Measurements from ENCODE around the gene SSBP4. TPM values are rescaled to one million over a fixed set of nuclear protein-coding genes. Genes with fewer than 3 reads are reported as not detected.

SSBP4 gene
- total and polyA plus RNA-seq, 2 of the 8 experiments (the other 6 are each of a cell fraction or from before 2014, with no cell fraction given) = 26.4 to 33.7 TPM

DNA sequence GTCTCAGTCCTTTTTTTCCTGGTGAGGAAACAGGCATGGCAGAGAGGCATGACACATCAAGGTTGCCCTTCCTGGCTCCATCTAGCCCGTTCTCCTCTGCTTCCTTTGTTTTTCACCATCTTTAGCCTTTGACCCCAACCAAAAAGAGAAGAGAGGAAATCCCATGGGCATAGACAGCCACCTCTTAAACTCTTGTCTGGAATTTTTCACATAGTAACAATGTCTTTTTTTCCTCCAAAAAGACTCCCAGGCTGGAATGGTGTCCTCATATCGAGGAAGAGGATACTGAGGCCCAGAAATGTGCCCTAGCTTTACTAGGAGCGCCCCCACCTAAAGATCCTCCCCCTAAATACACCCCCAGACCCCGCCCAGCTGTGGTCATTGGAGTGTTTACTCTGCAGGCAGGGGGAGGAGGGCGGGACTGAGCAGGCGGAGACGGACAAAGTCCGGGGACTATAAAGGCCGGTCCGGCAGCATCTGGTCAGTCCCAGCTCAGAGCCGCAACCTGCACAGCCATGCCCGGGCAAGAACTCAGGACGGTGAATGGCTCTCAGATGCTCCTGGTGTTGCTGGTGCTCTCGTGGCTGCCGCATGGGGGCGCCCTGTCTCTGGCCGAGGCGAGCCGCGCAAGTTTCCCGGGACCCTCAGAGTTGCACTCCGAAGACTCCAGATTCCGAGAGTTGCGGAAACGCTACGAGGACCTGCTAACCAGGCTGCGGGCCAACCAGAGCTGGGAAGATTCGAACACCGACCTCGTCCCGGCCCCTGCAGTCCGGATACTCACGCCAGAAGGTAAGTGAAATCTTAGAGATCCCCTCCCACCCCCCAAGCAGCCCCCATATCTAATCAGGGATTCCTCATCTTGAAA, 33.3 kb upstream of the SSBP4 start, which contains the start of gene GDF15 (continued):
- TF ChIP-seq RAD21 (IDR thresholded peaks at IDR 0.05 in 1 of 2, conservative IDR thresholded peaks at IDR 0.05 in 1 of 2; ENCODE audit: low read depth in 2 of 2, low read length in 2 of 2) (peak; percentile 49 to 64), GABPA (IDR thresholded peaks at IDR 0.05; ENCODE audit: borderline replicate concordance, insufficient read depth, low read length) (peak; percentile 39; the same call in 1 of the 2 replicates), CBX8 (IDR thresholded peaks at IDR 0.05; ENCODE audit: borderline replicate concordance, low read depth, low read length) (no peak), TEAD4 (IDR thresholded peaks at IDR 0.05; ENCODE audit: low read depth, low read length) (0 out of 2 replicates have a peak, but pooled peaks have one; percentile 6), TAF1 (IDR thresholded peaks at IDR 0.05; ENCODE audit: low read depth, low read length) (peak; percentile 59; the same call in 1 of the 2 replicates), GTF2F1 (IDR thresholded peaks at IDR 0.05; ENCODE audit: borderline replicate concordance, low read depth, low read length) (no peak), ASH2L (IDR thresholded peaks at IDR 0.05; ENCODE audit: low read length) (peak; percentile 28), TAF7 (optimal IDR thresholded peaks at IDR 0.05; ENCODE audit: borderline replicate concordance, low read depth, low read length) (peak; percentile 33), TBP (IDR thresholded peaks at IDR 0.05; ENCODE audit: low read depth, low read length) (peak; percentile 79), ZNF274 (IDR thresholded peaks at IDR 0.05; ENCODE audit: borderline replicate concordance, extremely low read depth, low read length) (no peak), POLR2A (IDR thresholded peaks at IDR 0.05; ENCODE audit: control extremely low read depth in 1 of 2, low read depth in 2 of 2, low read length in 2 of 2) (peak in 1 of 2 experiments; percentile 74; a peak in 2 of 3 replicates), BACH1 (IDR thresholded peaks at IDR 0.05; ENCODE audit: low read length) (no peak), YY1 (IDR thresholded peaks at IDR 0.05; ENCODE audit: low read depth, low read length) (peak; percentile 59; the same call in 1 of the 2 replicates)
- TF ChIP-seq, protein P1, sequence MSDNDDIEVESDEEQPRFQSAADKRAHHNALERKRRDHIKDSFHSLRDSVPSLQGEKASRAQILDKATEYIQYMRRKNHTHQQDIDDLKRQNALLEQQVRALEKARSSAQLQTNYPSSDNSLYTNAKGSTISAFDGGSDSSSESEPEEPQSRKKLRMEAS (IDR thresholded peaks at IDR 0.05) = peak; percentile 64; the same call in 1 of the 2 replicates

All from H1 (cell line).